GM23248 (cell line): Measurements from ENCODE around the gene RALGAPB. TPM values are rescaled to one million over a fixed set of nuclear protein-coding genes. Genes with fewer than 3 reads are reported as not detected.
A peak's percentile ranks its signal among the peaks of the same experiment; 100 is the strongest.

Experiments used
- DNase-seq: peaks from one replicate; pipeline ENCODE4 v3.0.0-alpha.2; 2015
- H2AFZ ChIP-seq: fragments of 200-600 bp; sonication (generic); 2 replicates; pipeline ENCODE4 v1.6.1; 2016; ENCODE audit warnings: antibody characterized with exemption
- H3F3A ChIP-seq: fragments of 200-600 bp; sonication (generic); 2 replicates; pipeline ENCODE4 v1.6.1; 2016; ENCODE audit warnings: mild to moderate bottlenecking, antibody characterized with exemption, mixed run types; ENCODE audit not compliant: insufficient read depth
- H3K27ac ChIP-seq: fragments of 200-600 bp; sonication (generic); 2 replicates; pipeline ENCODE4 v1.5.1; 2016; ENCODE audit warnings: mild to moderate bottlenecking
- H3K27me3 ChIP-seq: fragments of 200-600 bp; sonication (generic); replicated peaks from 2 replicates; pipeline ENCODE4 v1.6.1; 2016; ENCODE audit warnings: mild to moderate bottlenecking; ENCODE audit not compliant: insufficient read depth
- H3K36me3 ChIP-seq: fragments of 200-600 bp; sonication (generic); 2 replicates; pipeline ENCODE4 v1.6.1; 2016; ENCODE audit warnings: low read depth, mild to moderate bottlenecking
- H3K4me1 ChIP-seq: fragments of 200-600 bp; sonication (generic); 2 replicates; pipeline ENCODE4 v1.6.1; 2016; ENCODE audit warnings: mild to moderate bottlenecking; ENCODE audit not compliant: insufficient read depth
- H3K4me2 ChIP-seq: fragments of 200-600 bp; sonication (generic); one replicate; pipeline ENCODE4 v1.6.1; 2016; ENCODE audit warnings: mild to moderate bottlenecking; ENCODE audit not compliant: unreplicated experiment
- H3K4me3 ChIP-seq: fragments of 200-600 bp; sonication (generic); 2 replicates; pipeline ENCODE4 v1.5.1; 2016; ENCODE audit warnings: mild to moderate bottlenecking
- H3K79me2 ChIP-seq: fragments of 200-600 bp; sonication (generic); 2 replicates; pipeline ENCODE4 v1.6.1; 2016; ENCODE audit warnings: mild to moderate bottlenecking; ENCODE audit not compliant: insufficient read depth
- H3K9ac ChIP-seq: fragments of 200-600 bp; sonication (generic); 2 replicates; pipeline ENCODE4 v1.6.1; 2016; ENCODE audit warnings: mild to moderate bottlenecking
- H3K9me2 ChIP-seq: fragments of 200-600 bp; sonication (generic); 2 replicates; pipeline ENCODE4 v1.6.1; 2016; ENCODE audit warnings: mixed run types, mild to moderate bottlenecking, moderate library complexity; ENCODE audit not compliant: insufficient read depth
- H3K9me3 ChIP-seq: fragments of 200-600 bp; sonication (generic); one replicate; pipeline ENCODE4 v1.6.1; 2017; ENCODE audit warnings: low read depth
- H4K20me1 ChIP-seq: fragments of 200-600 bp; sonication (generic); 2 replicates; pipeline ENCODE4 v1.6.0; 2016; ENCODE audit not compliant: insufficient read depth
- EZH2 ChIP-seq: fragments of 200-600 bp; sonication (generic); IDR thresholded peaks from 2 replicates; pipeline ENCODE4 v1.6.1; 2018; ENCODE audit warnings: antibody characterized with exemption, mild to moderate bottlenecking; ENCODE audit not compliant: insufficient read depth, poor library complexity, severe bottlenecking
- EZH2phosphoT487 ChIP-seq: fragments of 200-600 bp; sonication (generic); IDR thresholded peaks from 2 replicates; pipeline ENCODE4 v1.6.1; 2018; ENCODE audit warnings: antibody characterized with exemption, moderate library complexity, mild to moderate bottlenecking, low read depth; ENCODE audit not compliant: insufficient read depth
- WGBS, 2 experiments: methylation state at CpG; one replicate each; pipeline ENCODE4 v1.1.6; 2015 to 2017; ENCODE audit warnings: low lambda C conversion rate in 2 of 2, low coverage in 1 of 2; ENCODE audit errors: missing lambda C conversion rate in 2 of 2; 5-methylcytosine and 5-hydroxymethylcytosine counted together
- in situ Hi-C: fragments of 300-500 bp; cut with MboI; formaldehyde crosslinking; loops from 2 replicates; pipeline ENCODE4 v1.15.0; 2020
- polyA plus RNA-seq: library from polyadenylated mRNA; unstranded; fragments of >200 nt; fragmentation: Nextera tagmentation; extraction: Ambion mirVana; gene quantifications from 2 replicates; pipeline ENCODE4 v1.2.1, GENCODE V29; 2016
- total RNA-seq: library from RNA; depleted of rRNA; stranded (reverse); fragments of >200 nt; shearing (Covaris generic); gene quantifications from 2 replicates; pipeline ENCODE4 v1.2.3, GENCODE V29; 2014

RALGAPB gene
- total and polyA plus RNA-seq, 2 experiments from 2014 or later = 9.8 to 20.2 TPM

DNA sequence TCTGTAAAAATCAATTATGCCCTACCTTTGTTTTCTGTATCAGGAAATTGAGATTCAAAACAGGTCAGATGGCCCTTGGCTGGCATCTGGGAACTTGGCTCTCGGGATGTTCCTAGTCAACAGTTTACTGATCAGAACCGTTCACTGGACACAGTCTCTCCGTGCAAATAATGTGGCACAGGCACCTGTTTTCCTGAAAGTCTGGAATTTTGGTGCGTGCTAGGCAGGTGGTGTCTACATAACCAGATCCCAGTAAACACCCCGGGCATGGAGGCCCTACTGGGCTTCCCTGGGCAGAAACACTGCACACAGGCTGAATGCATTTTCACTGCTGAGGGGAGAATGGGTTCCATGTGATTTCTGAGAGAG, 45.0 kb upstream of the RALGAPB start:
- TF ChIP-seq EZH2 = no peak
- in situ Hi-C loops = no loop called here

DNA sequence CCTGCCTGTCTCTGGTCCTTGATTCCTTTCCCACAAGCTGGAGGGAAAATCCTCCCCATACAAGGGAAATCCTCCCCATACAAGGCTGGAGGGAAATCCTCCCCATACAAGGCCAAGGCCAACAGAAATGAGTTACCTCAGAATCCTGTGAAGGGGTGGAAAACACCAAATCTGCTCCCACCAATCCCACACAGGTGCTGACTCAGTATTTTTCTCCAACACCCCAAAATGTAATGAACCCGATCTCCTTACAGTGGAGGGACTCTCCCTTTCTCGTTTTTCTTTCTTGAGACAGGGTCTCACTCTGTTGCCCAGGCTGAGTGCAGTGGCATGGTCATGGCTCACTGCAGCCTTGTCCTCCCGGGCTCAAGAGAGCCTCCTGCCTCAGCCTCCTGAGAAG, 43.8 kb upstream of the RALGAPB start:
- in situ Hi-C loops = no loop called here
- Histone ChIP-seq H3K4me2 (no peak overlapping the region), H3K36me3 (peaks cover 53% of the 10 kb centered on the region), H3K9me2 (no peaks in the 10 kb centered on the region), H3K4me1 (peaks cover 36% of the 10 kb centered on the region), H3K27me3 (no peaks in the 10 kb centered on the region), H3K9ac (no peak overlapping the region), H3K79me2 (peaks cover 92% of the 10 kb centered on the region), H3K4me3 (no peak overlapping the region), H3K27ac (no peak overlapping the region), H4K20me1 (peaks cover 30% of the 10 kb centered on the region), H3K9me3 (no peaks in the 10 kb centered on the region), H2AFZ (no peak overlapping the region), H3F3A (peaks cover 49% of the 10 kb centered on the region)
- DNase-seq = no peak
- 100% methylated on average over 3 of the region's 3 CpGs for WGBS, 2 experiments
- TF ChIP-seq EZH2 = no peak
- TF ChIP-seq EZH2phosphoT487 = no peak

More for the DNA sequence above, 45.0 kb upstream of the RALGAPB start:
- no peaks in the 10 kb centered on the region for H3K9me2 ChIP-seq
- H2AFZ ChIP-seq = no peak overlapping the region
- WGBS, 2 experiments = 78 to 81% methylated on average over 5 of the region's 5 CpGs
- no peak overlapping the region for H3K4me3 ChIP-seq
- H4K20me1 ChIP-seq = peaks cover 25% of the 10 kb centered on the region
- H3K27ac ChIP-seq = no peak overlapping the region; the same call in 1 of the 2 replicates
- peaks cover 30% of the 10 kb centered on the region for H3K4me1 ChIP-seq
- no peaks in the 10 kb centered on the region for H3K9me3 ChIP-seq
- peaks cover 53% of the 10 kb centered on the region for H3K36me3 ChIP-seq
- peaks cover 49% of the 10 kb centered on the region for H3F3A ChIP-seq
- H3K27me3 ChIP-seq = no peaks in the 10 kb centered on the region
- DNase-seq = no peak
- 0 out of 2 replicates have a peak overlapping the region, but pooled peaks have one; percentile 1 for H3K9ac ChIP-seq
- H3K4me2 ChIP-seq = no peak overlapping the region
- H3K79me2 ChIP-seq = peaks cover 92% of the 10 kb centered on the region

DNA sequence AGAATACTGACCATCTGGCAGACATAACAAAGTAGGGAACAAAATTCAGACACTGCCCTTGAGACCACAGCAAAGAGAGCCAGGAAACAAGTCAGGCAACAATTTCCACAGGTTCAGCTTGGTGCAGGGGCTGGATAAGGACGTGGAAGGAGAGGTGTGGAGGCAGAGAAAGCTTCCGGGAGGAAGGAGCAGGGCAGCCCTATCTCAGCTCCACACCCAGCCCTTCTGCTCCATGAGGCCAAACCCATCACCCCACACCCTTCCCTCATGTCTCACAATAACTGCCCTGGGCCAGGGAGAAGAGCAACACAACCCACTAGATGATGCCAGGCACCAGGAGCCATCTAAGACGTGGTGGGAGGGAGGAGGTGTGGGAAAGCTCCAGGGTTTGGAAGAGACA, 43.3 kb upstream of the RALGAPB start:
- Histone ChIP-seq H3K36me3 (peaks cover 49% of the 10 kb centered on the region), H3K4me2 (no peak overlapping the region), H3K79me2 (peaks cover 92% of the 10 kb centered on the region), H3K9me3 (no peaks in the 10 kb centered on the region), H3K4me3 (no peak overlapping the region), H3K9me2 (no peaks in the 10 kb centered on the region), H3K27ac (no peak overlapping the region), H3F3A (peaks cover 49% of the 10 kb centered on the region), H3K4me1 (peaks cover 38% of the 10 kb centered on the region), H4K20me1 (peaks cover 30% of the 10 kb centered on the region), H2AFZ (no peak overlapping the region), H3K9ac (no peak overlapping the region), H3K27me3 (no peaks in the 10 kb centered on the region)
- in situ Hi-C loops = no loop called here
- DNase-seq = no peak
- TF ChIP-seq EZH2 (no peak), EZH2phosphoT487 (no peak)
- WGBS, 2 experiments = 29 to 63% methylated on average over 2 to 3 of the region's 3 CpGs

DNA sequence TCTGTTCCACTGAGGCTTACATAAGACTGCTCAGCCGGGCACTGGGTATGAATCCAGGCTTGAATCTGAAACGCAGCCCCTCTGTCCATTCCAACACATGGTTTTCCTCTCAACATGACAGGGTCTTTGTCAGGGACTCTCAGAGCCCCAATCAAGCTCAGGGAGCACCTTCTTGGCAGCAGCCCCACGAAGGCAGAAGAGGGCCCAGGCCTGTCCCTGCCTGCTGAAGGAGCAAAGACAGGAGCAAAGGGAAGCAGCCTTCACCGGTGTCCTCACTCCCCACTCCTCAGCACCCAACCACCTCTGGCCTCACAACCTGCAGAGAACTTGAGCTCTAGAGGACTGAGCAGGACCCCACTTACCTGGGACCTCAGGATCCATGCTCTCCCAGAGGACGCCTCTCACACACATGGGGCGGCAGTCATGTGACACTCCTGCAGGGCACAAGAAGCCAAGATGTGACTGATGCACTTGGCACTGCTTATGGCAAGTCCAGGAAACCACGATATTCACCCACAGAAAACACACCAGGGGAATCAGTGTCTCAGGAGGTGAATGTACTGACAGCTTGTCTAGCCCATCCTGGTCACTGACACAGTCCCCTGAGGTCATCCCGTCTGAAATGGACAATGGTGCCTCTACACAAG, 41.8 kb upstream of the RALGAPB start:
- WGBS, 2 experiments = 75 to 77% methylated on average over 8 of the region's 8 CpGs
- peaks cover 20% of the 10 kb centered on the region; the same call in 1 of the 2 replicates for H4K20me1 ChIP-seq
- peaks cover 34% of the 10 kb centered on the region for H3K4me1 ChIP-seq
- no peak overlapping the region for H3K27ac ChIP-seq
- H3K79me2 ChIP-seq = peaks cover 86% of the 10 kb centered on the region
- peak; percentile 56 for DNase-seq
- in situ Hi-C loops = no loop called here
- no peak overlapping the region for H3K9ac ChIP-seq
- peaks cover 34% of the 10 kb centered on the region; the same call in 1 of the 2 replicates for H3K36me3 ChIP-seq
- no peaks in the 10 kb centered on the region for H3K9me3 ChIP-seq
- no peak overlapping the region for H3K4me2 ChIP-seq
- no peak overlapping the region for H3K4me3 ChIP-seq
- no peak overlapping the region for H2AFZ ChIP-seq
- TF ChIP-seq EZH2phosphoT487 = no peak
- no peak for TF ChIP-seq EZH2
- no peaks in the 10 kb centered on the region for H3K9me2 ChIP-seq
- H3F3A ChIP-seq = peaks cover 49% of the 10 kb centered on the region
- H3K27me3 ChIP-seq = no peaks in the 10 kb centered on the region
